Glutamatergic neuron (in vitro differentiated cells): Measurements from ENCODE around the gene MAPRE2. TPM values are rescaled to one million over a fixed set of nuclear protein-coding genes. Genes with fewer than 3 reads are reported as not detected.
"Not testable (repeated sequence)": the region's sequence is repeated elsewhere in the genome, so short reads cannot be mapped to it uniquely, and the experiment has no call there.

Source experiments
- DNase-seq: peaks from one replicate; pipeline ENCODE4 v3.0.0; 2022
- H3K27ac Mint-ChIP-seq: one replicate; pipeline ENCODE4 v1.8.0; 2020; ENCODE audit warnings: mild to moderate bottlenecking, mixed read lengths, inconsistent platforms; ENCODE audit not compliant: unreplicated experiment
- H3K27me3 Mint-ChIP-seq: one replicate; pipeline ENCODE4 v1.8.0; 2020; ENCODE audit warnings: mild to moderate bottlenecking, moderate library complexity, mixed read lengths, inconsistent platforms; ENCODE audit not compliant: unreplicated experiment
- H3K36me3 Mint-ChIP-seq: one replicate; pipeline ENCODE4 v1.8.0; 2020; ENCODE audit warnings: mild to moderate bottlenecking, mixed read lengths, inconsistent platforms; ENCODE audit not compliant: unreplicated experiment
- H3K4me1 Mint-ChIP-seq: one replicate; pipeline ENCODE4 v1.8.0; 2020; ENCODE audit warnings: mild to moderate bottlenecking, low read depth, mixed read lengths, inconsistent platforms; ENCODE audit not compliant: unreplicated experiment
- H3K4me3 Mint-ChIP-seq: one replicate; pipeline ENCODE4 v1.8.0; 2020; ENCODE audit warnings: mild to moderate bottlenecking, mixed read lengths, inconsistent platforms; ENCODE audit not compliant: unreplicated experiment
- H3K9me3 Mint-ChIP-seq: one replicate; pipeline ENCODE4 v1.8.0; 2020; ENCODE audit warnings: mild to moderate bottlenecking, moderate library complexity, mixed read lengths, inconsistent platforms; ENCODE audit not compliant: unreplicated experiment
- CTCF ChIP-seq: fragments of 200-600 bp; sonication (generic); IDR thresholded peaks from one replicate; pipeline ENCODE4 v1.5.0; 2021; ENCODE audit not compliant: partially characterized antibody, unreplicated experiment
- total RNA-seq: library from RNA; stranded (reverse); fragmentation: NEBNext Ultra II Directional; extraction: Animal tissue kit (Norgen Biotek cat#: 25700); gene quantifications from one replicate; pipeline ENCODE4 v1.2.1, GENCODE V29; 2021; ENCODE audit not compliant: unreplicated experiment

MAPRE2 gene
- total RNA-seq, 1 donor from 2014 or later = 127 TPM

GRCh38 chr18:35164133-35164532 is 122.9 kb downstream of the MAPRE2 start:
- Mint-ChIP-seq H3K9me3 (no peaks in the 10 kb centered on the region), H3K27me3 (no peaks in the 10 kb centered on the region), H3K4me3 (no peak overlapping the region), H3K36me3 (no peaks in the 10 kb centered on the region), H3K27ac (no peak overlapping the region), H3K4me1 (no peaks in the 10 kb centered on the region)
- TF ChIP-seq CTCF = no peak
- DNase-seq = no peak

DNA sequence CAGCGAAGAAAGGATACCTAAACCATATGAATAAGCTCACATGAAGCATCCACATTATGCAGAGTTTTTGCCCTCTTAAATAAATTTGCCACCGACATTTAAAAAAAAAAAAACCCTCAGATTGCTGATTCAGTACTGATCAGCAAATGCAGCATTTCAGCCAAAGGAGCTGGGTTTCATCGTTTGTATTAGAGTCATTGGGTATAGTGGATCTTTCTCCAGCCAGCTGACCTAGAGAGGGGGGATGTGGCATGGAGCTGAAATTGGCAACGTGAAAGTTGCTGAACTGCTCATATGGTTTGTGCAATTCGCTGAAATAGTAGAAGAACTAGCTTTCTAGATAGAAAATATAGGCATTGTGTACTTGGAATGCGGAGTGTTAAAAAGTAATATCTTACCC is 126.1 kb downstream of the MAPRE2 start:
- no peaks in the 10 kb centered on the region for H3K9me3 Mint-ChIP-seq
- no peaks in the 10 kb centered on the region for H3K4me1 Mint-ChIP-seq
- no peak for DNase-seq
- no peaks in the 10 kb centered on the region for H3K36me3 Mint-ChIP-seq
- H3K27ac Mint-ChIP-seq = no peak overlapping the region
- no peak overlapping the region for H3K4me3 Mint-ChIP-seq
- no peaks in the 10 kb centered on the region for H3K27me3 Mint-ChIP-seq
- no peak for TF ChIP-seq CTCF

DNA sequence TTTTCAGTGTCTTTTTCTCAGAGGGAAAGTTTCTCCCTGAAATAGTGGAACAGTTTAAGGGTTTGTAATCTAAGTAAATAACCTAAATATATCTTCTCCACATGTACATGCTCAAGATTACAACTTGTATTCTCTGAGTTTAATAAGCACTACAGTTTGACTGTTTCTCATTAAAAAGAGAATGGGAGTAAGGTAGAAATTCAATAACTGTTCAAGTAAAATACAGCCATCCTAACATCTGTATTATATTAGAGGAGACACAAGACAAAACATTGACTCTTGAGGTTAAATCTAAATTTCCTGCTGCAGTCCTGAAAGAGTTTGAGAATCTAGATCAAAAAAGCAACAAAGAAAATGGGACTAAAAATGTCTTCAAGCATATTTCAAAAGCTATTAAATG is 126.6 kb downstream of the MAPRE2 start:
- Mint-ChIP-seq H3K36me3 (no peaks in the 10 kb centered on the region), H3K4me1 (no peaks in the 10 kb centered on the region), H3K27me3 (no peaks in the 10 kb centered on the region), H3K4me3 (no peak overlapping the region), H3K9me3 (no peaks in the 10 kb centered on the region), H3K27ac (no peak overlapping the region)
- no peak for DNase-seq
- no peak for TF ChIP-seq CTCF

GRCh38 chr18:35170323-35170722 is 129.1 kb downstream of the MAPRE2 start:
- H3K27ac Mint-ChIP-seq, H3K9me3 Mint-ChIP-seq, H3K4me1 Mint-ChIP-seq, H3K4me3 Mint-ChIP-seq, H3K27me3 Mint-ChIP-seq, H3K36me3 Mint-ChIP-seq, DNase-seq: not testable (repeated sequence)

DNA sequence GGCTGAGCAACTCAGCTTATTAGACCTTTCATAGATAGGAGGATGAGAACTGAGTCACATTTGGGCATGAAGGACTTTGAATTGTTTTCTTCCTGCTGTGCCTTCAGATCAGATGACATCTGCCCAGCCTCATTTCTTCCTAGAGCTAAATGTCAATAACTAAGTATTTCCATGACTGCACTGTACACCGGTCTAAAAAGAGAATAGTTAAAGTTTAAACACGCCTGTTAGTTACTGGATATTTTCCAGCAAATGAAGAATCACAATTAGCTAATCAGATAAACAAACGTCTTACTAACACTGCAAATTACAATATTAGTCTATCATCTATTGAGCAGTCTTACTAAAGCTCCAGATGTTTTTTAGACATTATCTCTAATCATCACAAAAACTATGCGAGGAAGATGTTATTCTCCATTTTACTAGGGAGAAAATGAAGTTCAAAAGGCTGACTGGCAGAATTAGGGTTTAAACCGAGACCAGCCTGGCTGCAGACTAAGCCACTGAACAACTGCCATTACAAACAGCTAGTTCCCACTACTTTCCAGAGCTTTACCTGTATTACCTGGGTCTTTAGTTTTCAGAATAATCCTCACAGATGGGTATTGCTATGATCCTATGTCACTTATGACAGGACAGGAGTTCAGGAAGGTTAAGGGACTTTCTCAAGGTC is 130.2 kb downstream of the MAPRE2 start:
- Mint-ChIP-seq H3K4me3 (no peak overlapping the region), H3K27me3 (no peaks in the 10 kb centered on the region), H3K4me1 (no peaks in the 10 kb centered on the region), H3K36me3 (peaks cover 5% of the 10 kb centered on the region), H3K9me3 (no peaks in the 10 kb centered on the region), H3K27ac (no peak overlapping the region)
- no peak for TF ChIP-seq CTCF
- no peak for DNase-seq
